ENCODE results near the gene ADGRB2.

The ADGRB2 gene

DNA sequence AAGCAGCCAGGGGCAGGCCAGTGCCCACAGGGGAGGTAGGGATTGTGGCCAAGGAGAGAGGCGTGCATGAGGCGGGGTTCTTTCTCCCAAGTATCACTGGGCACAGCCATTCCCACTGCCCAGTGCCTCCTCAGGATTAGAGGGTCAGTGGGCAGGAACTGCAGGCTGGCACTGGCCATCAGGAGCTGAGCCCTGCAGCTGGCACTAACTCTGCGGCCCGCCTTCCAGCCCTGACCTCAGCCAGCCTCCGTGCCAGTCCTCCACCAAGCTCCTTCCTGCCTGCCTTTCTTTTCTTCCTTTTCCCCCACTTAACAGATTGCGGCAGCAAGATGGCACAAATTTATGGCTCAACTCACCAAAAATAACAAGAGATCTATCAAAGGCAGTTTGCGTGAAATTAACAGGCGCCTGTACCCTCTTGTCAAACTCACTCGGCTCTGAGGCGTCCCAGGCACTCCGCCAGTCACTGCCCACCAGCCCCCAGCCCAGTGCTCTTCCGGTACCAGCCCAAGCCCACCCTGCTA lies 11.1 kb downstream of the ADGRB2 start:
- Mint-ChIP-seq H3K27ac (no peak overlapping the region), H3K36me3 (no peaks in the 10 kb centered on the region), H3K9me3 (no peaks in the 10 kb centered on the region), H3K4me1 (peaks cover 20% of the 10 kb centered on the region), H3K4me3 (no peak overlapping the region), H3K27me3 (no peaks in the 10 kb centered on the region)

DNA sequence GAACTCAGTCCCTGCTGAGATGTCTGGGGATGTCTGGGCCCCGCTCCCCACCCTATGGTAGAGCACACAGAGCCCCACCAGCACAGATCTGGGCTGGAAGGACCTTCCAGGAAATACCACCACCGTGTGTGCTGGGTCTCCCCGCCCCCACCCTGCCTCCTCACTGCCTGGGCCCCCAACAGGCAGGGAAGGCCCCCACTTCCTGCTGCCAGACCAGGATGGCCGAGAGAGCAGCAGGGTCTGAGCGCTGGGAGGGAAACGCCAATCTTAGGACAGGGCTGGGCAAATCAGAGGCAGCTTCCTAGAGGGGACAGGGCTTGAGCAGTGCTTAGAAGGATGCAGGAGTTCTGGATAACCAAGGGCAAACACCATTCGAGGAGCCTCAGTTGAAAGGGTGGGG lies 11.9 kb downstream of the ADGRB2 start:
- Mint-ChIP-seq H3K4me1 (peaks cover 20% of the 10 kb centered on the region), H3K9me3 (no peaks in the 10 kb centered on the region), H3K4me3 (no peak overlapping the region), H3K27me3 (no peaks in the 10 kb centered on the region), H3K27ac (no peak overlapping the region), H3K36me3 (no peaks in the 10 kb centered on the region)

DNA sequence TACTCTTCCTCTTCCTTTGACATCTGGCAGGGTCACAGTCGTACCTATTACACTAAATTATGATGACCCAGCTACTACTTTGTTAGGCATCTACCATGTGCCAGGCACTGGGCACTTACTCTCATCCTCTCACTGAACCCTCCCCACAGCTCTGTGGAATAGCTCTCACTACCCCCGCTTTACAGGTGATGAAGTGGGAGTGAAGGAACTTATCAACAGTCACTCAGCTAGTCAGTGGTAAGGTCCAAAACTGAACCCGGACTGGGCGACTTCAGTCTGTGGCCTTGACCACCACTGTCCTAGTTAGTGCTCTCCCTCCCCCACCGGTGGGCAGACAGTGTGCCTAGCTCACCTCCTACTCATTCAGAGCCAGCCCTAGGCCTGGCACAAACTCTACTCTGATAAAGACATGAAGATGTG lies 12.3 kb downstream of the ADGRB2 start:
- Mint-ChIP-seq H3K27me3 (no peaks in the 10 kb centered on the region), H3K27ac (no peak overlapping the region), H3K9me3 (no peaks in the 10 kb centered on the region), H3K4me3 (no peak overlapping the region), H3K4me1 (peaks cover 22% of the 10 kb centered on the region), H3K36me3 (no peaks in the 10 kb centered on the region)

DNA sequence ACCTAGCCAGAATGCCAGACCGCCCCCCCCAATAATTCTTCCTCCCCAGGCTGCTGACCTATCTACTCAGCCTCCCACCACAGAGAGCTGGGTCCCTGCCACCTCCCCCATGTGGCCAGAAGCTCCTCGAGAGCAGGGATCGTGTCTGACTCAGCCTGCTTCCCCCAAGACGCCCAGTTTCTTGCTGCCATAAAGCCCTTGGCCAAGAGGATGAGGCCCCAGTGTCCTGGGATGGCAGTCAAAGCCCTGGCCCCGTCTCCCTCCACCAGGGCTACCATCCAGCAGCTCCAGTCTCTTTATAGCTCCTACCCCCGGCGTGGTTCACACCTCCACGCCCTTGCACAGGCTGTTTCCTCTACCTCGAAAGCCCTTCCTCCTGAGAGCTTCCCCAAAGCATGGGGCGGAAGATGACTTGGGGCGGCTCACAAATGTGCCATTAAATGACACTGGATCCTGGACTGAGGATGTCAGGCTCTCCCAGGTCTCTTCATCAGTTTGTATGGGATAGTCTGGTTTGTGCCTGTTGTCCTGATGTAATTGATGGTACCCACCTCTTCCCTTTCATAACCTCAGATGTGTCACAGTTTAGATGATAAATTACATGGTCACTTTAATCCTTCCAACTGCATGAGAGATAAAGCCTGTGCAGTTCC lies 13.2 kb downstream of the ADGRB2 start:
- H3K4me3 Mint-ChIP-seq, result no peak overlapping the region
- H3K9me3 Mint-ChIP-seq, result no peaks in the 10 kb centered on the region
- H3K27me3 Mint-ChIP-seq, result no peaks in the 10 kb centered on the region
- no peak overlapping the region for H3K27ac Mint-ChIP-seq
- peaks cover 26% of the 10 kb centered on the region for H3K4me1 Mint-ChIP-seq
- no peaks in the 10 kb centered on the region for H3K36me3 Mint-ChIP-seq

DNA sequence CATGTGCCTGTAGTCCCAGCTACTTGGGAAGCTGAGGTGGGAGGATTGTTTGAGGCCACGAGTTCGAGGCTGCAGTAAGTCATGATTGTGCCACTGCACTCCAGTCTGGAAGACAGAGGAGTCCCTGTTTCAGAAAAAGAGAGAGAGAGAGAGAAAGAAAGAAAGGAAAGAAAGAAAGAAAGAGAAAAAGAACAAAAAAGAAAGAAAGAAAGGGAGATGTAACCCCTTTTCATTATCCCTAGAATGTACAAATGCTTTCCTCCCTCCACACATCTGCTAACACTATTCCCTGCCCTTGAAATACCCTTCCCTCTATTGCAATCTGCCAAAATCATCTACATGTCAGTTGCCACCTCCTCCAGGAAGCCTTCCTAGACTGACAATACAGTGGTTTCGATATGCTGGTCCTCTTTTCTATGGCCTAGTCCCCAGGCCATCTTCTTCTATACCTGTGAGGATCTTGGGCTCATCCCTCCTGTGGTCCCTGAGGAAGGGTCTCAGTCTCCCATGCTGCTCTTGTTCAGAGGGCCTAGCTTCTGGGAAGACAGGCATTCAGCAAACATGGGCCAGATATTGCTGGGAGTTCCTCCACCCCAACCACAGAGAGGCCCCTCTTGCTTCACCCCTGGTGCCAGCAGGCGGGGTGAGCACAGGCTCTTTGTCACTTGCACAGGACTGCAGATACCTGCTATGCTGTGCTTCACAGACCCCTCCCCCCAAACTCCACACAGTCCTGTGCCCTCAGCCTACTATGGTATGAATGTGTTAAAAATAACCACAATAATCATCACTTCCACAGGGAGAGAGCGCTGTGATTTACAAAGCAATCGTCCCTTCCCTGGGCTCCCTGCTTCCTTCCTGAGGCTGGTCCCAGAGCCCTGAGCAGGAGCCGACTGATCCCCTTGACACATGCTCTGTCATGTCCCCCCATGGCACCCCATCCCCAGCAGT lies 14.1 kb downstream of the ADGRB2 start:
- Mint-ChIP-seq H3K27ac (no peak overlapping the region), H3K4me1 (peaks cover 26% of the 10 kb centered on the region), H3K9me3 (no peaks in the 10 kb centered on the region), H3K27me3 (no peaks in the 10 kb centered on the region), H3K36me3 (no peaks in the 10 kb centered on the region), H3K4me3 (no peak overlapping the region)

DNA sequence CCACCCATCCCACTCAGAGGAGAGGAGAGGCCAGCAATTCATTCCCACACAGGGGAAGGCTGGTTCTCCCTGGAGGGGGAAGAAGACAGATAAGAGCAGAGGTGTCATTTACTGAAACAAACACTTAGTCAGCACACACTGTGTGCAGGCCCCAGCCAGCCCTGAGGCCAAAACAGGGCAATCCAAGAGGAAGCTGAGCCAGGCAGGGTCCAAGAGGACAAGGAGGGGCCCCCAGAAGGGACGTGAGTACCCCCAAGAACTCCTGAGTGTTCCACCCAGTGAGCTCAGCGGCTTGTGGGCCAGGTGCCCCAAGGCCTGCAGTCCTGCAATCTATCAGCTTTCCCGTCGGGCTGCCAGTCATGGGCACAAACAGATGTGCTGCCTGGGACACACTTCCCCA lies 15.8 kb downstream of the ADGRB2 start:
- Mint-ChIP-seq H3K4me1 (peaks cover 26% of the 10 kb centered on the region), H3K27me3 (no peaks in the 10 kb centered on the region), H3K36me3 (no peaks in the 10 kb centered on the region), H3K4me3 (no peak overlapping the region), H3K27ac (no peak overlapping the region), H3K9me3 (no peaks in the 10 kb centered on the region)

DNA sequence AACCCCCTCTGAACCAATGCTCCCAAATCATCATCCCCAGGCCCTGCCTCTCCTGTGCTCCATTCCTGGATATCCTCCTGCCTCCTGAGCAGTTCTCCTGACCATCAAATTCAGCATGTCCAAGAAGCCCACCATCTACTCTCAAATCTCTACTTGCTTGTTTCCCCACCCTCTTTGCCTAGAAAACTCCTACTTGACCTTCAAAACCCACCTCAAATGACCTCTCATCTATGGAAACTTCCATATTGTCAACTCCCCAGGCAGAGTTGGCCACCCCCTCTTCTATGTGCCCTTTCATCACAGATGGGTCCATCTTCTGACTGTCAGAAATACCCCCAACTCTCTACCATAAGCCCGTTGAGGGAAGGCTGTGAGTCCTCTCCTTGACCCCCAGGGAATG lies 16.8 kb downstream of the ADGRB2 start:
- Mint-ChIP-seq H3K4me3 (no peak overlapping the region), H3K36me3 (no peaks in the 10 kb centered on the region), H3K27me3 (no peaks in the 10 kb centered on the region), H3K4me1 (peaks cover 23% of the 10 kb centered on the region), H3K9me3 (no peaks in the 10 kb centered on the region), H3K27ac (no peak overlapping the region)

DNA sequence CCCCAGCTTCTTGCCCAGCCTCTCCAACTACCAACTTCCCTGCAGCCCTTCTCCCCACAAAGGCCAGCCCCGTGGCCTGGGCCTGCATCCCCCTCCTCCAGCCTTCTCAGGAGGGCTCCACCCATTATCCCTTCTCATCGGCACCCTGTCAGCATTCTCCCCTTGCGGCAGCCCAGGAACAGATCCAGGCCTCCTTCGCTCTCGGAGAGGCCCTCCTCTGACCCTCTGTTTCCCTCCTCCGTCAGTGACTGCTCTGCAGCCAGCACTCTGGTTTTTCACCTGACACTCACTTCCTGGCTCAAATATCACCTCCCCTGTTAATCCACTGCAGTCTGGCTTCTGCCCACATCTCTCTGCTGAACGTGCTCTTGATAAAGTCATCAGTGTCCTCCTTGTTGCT lies 17.5 kb downstream of the ADGRB2 start:
- Mint-ChIP-seq H3K9me3 (no peaks in the 10 kb centered on the region), H3K4me1 (peaks cover 17% of the 10 kb centered on the region), H3K4me3 (no peak overlapping the region), H3K36me3 (no peaks in the 10 kb centered on the region), H3K27me3 (no peaks in the 10 kb centered on the region), H3K27ac (no peak overlapping the region)

DNA sequence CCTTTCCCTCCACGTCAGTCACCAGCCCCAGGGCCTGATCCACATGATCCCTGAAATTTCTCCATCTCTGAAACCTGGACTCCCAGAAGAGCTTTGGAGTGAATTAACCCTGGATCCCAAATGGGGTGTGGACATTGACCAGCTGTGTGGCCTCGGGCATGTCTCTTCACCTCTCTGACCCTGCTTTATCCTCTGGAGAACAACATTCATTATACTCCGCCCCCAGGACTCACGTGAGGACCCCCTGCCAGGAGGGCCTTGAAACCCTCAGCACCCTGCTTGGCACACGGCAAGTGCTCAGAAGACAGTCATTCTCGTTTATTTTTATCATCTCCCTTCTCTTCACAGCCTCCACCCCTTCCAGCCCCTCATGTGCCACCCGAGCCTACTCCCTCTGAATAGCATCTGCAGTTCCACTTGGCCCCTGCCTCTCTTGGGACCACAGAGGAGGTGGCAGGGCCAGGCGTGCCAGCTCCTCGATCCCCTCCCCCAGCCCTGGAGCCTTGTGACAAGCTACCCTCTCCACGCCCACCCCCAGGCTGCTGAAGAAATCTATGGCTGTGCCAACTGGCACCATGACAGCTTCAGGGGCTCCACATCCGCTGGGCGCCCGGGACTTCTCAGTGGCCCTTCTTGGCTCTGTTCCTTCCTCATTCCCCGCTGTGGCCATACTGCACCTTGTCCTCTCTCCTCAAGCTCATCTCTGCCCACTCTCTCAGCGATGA lies 18.0 kb downstream of the ADGRB2 start:
- Mint-ChIP-seq H3K27ac (no peak overlapping the region), H3K27me3 (no peaks in the 10 kb centered on the region), H3K4me1 (peaks cover 14% of the 10 kb centered on the region), H3K36me3 (no peaks in the 10 kb centered on the region), H3K9me3 (no peaks in the 10 kb centered on the region), H3K4me3 (no peak overlapping the region)

DNA sequence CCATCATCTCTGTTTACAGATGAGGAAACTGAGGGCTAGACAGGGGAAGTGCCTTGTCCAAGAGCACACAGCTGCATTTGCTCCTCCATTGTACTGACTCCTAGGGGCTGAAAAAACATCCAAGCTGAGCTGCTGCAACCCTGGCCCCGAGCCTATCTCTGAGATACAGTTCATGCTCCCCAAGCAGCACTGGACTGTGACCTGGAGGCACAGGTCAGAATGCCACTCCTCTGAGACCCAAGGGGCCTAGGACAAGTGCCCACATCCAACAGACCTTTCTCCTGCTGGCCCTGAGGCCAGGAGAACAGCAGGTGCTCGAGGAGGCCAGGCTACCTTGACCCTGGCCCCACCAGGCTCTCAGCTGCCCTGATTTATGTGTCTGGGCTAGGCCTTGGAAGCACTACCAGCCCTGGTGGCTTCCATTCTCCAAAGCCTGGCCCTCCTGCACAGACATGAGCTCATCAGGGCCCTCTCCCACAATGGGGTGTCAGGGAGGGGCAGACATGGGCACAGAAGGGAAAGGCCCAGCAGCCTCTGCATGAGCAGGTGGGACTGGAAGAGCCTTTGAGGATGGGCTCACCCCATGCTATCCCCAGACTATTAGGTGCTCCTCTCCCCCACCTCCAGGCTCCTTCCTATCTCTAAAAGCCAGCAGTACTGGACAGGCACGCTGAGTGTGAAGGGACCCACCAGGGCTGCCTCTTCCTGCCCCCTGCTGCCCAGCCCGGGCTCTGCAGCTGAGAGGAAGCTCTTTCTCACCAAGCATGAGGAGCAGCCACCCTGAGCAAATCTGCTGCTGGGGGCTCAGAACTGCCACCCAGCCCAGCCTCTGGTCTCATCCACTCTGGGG lies 18.8 kb downstream of the ADGRB2 start:
- no peaks in the 10 kb centered on the region for H3K9me3 Mint-ChIP-seq
- no peaks in the 10 kb centered on the region for H3K36me3 Mint-ChIP-seq
- H3K27ac Mint-ChIP-seq, result no peak overlapping the region
- no peaks in the 10 kb centered on the region for H3K27me3 Mint-ChIP-seq
- H3K4me1 Mint-ChIP-seq, result peaks cover 6% of the 10 kb centered on the region
- H3K4me3 Mint-ChIP-seq, result no peak overlapping the region

DNA sequence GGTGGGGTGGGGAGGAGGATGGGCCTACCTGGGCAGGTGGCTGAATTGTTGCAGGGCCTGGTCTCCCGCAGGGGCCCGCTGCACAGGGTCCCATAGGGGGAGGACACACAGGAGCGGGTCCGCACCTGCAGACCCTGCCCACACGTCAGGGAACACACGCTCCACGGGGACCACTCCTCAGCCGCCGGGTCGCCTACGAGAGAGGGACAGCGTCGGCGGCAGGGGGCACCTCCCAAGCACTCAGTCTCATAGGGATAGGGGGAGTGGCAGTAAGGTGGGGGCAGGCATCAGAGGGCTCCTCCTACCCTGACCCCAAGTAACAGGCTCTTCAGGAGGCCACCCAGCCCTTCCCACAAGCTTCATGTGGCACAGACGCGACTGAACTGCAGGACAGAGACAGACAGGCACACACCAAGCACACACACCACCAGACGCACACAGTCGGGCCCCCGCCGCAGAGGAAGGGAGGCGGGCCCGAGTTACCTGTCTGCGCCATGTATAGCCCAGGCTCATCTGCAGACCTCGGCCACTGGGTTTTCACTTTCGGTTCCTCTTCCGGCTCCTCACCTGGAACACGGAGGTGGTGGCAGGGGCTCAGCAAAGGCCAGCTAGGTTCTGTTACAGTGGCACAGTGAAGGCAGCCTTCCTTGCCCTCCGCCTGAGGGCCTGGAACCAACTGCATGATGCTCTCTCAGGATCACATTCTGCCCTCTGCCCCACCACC lies 19.8 kb downstream of the ADGRB2 start:
- Mint-ChIP-seq H3K36me3 (no peaks in the 10 kb centered on the region), H3K4me1 (peaks cover 11% of the 10 kb centered on the region), H3K9me3 (no peaks in the 10 kb centered on the region), H3K27me3 (no peaks in the 10 kb centered on the region), H3K27ac (no peak overlapping the region), H3K4me3 (no peak overlapping the region)

DNA sequence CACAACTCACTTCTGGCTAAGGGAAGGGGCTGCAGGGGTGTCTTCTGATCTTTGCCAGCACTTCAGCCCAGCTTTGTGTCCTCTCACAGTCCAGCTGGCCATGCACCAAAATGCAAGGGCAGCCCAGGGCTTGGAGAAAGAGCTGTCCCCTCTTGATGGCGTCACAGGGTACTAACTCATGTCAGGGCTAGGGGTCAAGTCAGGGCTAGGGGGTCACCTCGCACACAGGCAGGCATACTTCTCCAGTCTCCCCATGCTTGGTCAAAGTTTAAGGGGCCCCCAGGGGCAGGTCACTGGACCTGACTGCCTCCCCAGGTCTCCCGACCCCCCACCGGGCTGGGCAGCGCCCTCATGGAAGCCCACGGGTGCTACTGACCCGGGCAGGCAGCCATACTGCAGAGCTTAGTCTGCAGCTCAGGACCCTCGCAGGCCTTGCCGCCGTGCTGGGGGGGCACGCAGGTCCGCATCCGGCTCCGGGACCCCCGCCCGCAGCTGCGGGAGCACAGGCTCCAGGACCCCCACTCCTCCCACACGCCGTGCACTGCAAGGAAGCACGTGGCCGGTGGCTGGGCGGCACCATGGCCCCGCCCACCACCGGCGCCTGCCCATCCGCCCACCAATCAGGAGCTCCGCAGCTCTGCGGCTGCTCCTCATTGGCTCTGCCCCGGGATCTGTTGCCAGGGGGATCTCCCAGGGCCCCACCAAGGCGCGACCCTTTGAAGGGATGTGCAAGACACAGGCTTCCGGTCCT lies 21.5 kb downstream of the ADGRB2 start:
- peaks cover 17% of the 10 kb centered on the region for H3K4me1 Mint-ChIP-seq
- H3K4me3 Mint-ChIP-seq, result no peak overlapping the region
- no peaks in the 10 kb centered on the region for H3K36me3 Mint-ChIP-seq
- no peak overlapping the region for H3K27ac Mint-ChIP-seq
- H3K27me3 Mint-ChIP-seq, result no peaks in the 10 kb centered on the region
- H3K9me3 Mint-ChIP-seq, result no peaks in the 10 kb centered on the region

DNA sequence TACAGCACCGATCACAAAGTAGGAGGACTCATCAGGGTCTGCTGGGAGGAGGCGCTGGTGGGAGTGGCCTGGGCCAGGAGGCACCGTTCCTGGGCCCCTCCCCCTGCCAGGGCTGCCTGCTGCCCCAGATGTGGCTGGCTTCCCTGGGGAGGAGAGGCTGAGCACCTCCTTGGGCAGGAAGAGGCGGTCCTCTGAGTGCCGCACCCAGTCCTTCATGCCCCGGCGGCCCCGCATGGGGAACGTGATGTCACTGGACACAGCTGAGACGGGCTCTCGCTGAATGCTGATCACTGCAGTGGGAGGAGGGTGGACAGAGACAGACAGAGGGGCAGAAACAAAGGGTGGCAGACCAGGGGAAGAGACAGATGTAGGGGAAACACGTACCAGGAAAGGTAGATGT lies 24.8 kb downstream of the ADGRB2 start:
- Mint-ChIP-seq H3K27me3 (no peaks in the 10 kb centered on the region), H3K9me3 (no peaks in the 10 kb centered on the region), H3K4me1 (peaks cover 17% of the 10 kb centered on the region), H3K4me3 (no peak overlapping the region), H3K27ac (no peak overlapping the region), H3K36me3 (no peaks in the 10 kb centered on the region)

DNA sequence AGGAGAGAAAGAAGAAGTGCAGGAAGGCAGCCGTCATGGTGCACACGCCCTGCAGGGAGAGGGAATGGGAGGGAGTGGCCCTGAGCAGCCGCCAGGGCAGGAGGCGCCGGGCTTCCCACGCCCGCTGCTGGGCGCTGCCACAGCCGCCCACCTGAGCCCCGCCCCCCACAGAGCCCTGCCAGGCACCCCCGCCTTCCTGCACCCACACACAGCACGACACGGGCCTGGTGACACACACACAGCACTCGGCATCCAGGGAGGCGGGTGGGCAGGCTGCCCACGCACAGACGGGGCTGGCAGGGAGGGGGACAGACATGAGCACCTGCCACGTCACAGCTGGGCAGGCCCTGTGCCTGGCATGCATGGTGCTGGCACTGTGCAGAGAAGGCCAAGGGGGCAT lies 27.5 kb downstream of the ADGRB2 start:
- peaks cover 17% of the 10 kb centered on the region for H3K4me1 Mint-ChIP-seq
- no peaks in the 10 kb centered on the region for H3K27me3 Mint-ChIP-seq
- H3K4me3 Mint-ChIP-seq, result no peak overlapping the region
- no peak overlapping the region for H3K27ac Mint-ChIP-seq
- H3K36me3 Mint-ChIP-seq, result no peaks in the 10 kb centered on the region
- H3K9me3 Mint-ChIP-seq, result no peaks in the 10 kb centered on the region
